Suprapubic skin (tissue), 4 donors: ENCODE data around the gene CADPS2.

Experiments used
- EP300 ChIP-seq: sonication (generic); formaldehyde crosslinking; IDR thresholded peaks from one replicate; pipeline ENCODE4 v1.6.1; 2017; ENCODE audit warnings: antibody characterized with exemption
- POLR2A ChIP-seq, 2 donors: fragments of 450-650 bp; IDR thresholded peaks; one replicate each; pipeline ENCODE4 v1.6.1; 2017; ENCODE audit warnings: antibody characterized with exemption in 2 of 2, mild to moderate bottlenecking in 2 of 2, moderate library complexity in 2 of 2
- POLR2AphosphoS5 ChIP-seq, 3 donors: sonication (generic); formaldehyde crosslinking; IDR thresholded peaks; one replicate each; pipeline ENCODE4 v1.6.1; 2017; ENCODE audit warnings: antibody characterized with exemption in 3 of 3
- TF ChIP-seq, protein P1 (sequence below), 2 donors: fragments of 200-600 bp in 1 of 2; fragments of 450-650 bp in 1 of 2; sonication (generic) in 1 of 2; IDR thresholded peaks; one replicate each; pipeline ENCODE4 v1.5.1; 2016 to 2019; ENCODE audit warnings: antibody characterized with exemption in 2 of 2, mild to moderate bottlenecking in 1 of 2, moderate library complexity in 1 of 2

DNA sequence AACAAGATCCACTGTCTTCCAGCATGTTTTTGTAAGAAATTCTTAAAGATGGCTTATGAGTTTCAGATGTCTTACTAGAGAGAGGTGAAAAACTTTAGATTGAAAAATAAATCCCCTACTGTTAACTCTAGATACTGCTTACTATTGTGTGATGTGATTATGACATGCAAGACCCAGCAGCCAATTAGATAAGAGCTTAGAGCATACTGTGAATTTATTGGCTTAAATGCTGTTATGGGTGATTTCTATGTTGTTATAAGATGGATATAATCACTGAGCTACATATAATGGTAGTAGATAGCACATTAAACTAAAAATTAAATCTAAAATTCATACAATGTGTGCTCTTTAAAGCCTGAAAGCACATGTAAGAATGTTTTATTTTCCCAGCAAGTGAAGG is 187.2 kb downstream of the CADPS2 start, which contains the start of gene RNF133:
- TF ChIP-seq, protein P1, sequence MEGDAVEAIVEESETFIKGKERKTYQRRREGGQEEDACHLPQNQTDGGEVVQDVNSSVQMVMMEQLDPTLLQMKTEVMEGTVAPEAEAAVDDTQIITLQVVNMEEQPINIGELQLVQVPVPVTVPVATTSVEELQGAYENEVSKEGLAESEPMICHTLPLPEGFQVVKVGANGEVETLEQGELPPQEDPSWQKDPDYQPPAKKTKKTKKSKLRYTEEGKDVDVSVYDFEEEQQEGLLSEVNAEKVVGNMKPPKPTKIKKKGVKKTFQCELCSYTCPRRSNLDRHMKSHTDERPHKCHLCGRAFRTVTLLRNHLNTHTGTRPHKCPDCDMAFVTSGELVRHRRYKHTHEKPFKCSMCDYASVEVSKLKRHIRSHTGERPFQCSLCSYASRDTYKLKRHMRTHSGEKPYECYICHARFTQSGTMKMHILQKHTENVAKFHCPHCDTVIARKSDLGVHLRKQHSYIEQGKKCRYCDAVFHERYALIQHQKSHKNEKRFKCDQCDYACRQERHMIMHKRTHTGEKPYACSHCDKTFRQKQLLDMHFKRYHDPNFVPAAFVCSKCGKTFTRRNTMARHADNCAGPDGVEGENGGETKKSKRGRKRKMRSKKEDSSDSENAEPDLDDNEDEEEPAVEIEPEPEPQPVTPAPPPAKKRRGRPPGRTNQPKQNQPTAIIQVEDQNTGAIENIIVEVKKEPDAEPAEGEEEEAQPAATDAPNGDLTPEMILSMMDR (IDR thresholded peaks at IDR 0.05), result no peak
- TF ChIP-seq POLR2A (IDR thresholded peaks at IDR 0.05) (no peak), EP300 (no peak), POLR2AphosphoS5 (IDR thresholded peaks at IDR 0.05) (no peak)
